Stomach (tissue), 4 donors: ENCODE data around the gene RBBP4.

Experiments used
- EP300 ChIP-seq: sonication (generic); formaldehyde crosslinking; IDR thresholded peaks from one replicate; pipeline ENCODE4 v1.6.1; 2017; ENCODE audit warnings: antibody characterized with exemption
- POLR2A ChIP-seq, 4 donors: fragments of 450-650 bp; IDR thresholded peaks; one replicate each; pipeline ENCODE4 v1.6.1; 2016; ENCODE audit warnings: antibody characterized with exemption in 4 of 4, control low read depth in 2 of 4, mild to moderate bottlenecking in 1 of 4, moderate library complexity in 1 of 4
- POLR2AphosphoS5 ChIP-seq, 3 donors: sonication (generic); formaldehyde crosslinking; IDR thresholded peaks; one replicate each; pipeline ENCODE4 v1.6.1; 2016; ENCODE audit warnings: antibody characterized with exemption in 3 of 3

DNA sequence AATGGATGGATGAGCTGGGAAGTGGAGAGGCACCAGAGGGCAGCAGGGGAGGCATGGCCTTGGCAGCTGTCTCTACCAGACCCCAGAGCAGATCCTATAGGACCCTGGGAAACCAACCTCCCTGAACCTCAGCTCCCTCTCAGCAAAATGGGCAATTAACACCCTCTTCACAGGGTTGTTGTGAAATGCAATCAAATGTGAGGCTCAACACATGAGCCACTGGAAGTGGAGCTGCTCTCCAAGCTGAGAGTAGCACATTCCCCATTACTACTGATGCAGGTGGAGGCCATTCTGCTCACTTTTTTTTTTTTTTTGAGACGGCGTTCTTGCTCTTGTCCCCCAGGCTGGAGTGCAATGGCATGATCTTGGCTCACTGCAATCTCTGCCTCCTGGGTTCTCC lies 58.1 kb downstream of the RBBP4 start:
- TF ChIP-seq EP300 (no peak), POLR2A (IDR thresholded peaks at IDR 0.05) (no peak), POLR2AphosphoS5 (IDR thresholded peaks at IDR 0.05) (no peak)
